ENCODE data around the gene SERPINA3. TPM values are rescaled to one million over a fixed set of nuclear protein-coding genes. Genes with fewer than 3 reads are reported as not detected.

Gene SERPINA3
- total and polyA plus RNA-seq, 8 donors, result 15.1 to 1,820 (median 99.6) TPM

DNA sequence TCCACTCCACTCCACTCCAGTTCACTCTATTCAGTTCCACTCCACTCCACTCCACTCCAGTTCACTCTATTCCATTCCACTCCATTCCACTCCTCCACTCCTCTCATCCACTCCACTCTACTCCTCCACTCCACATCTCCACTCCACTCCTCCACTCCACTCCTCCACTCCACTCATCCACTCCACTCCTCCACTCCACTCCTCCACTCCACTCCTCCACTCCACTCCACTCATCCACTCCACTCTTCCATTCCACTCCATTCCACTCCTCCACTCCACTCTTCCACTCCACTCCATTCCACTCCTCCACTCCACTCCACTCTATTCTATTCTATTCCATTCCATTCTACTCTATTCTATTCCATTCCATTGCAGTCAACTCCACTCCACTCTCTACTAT lies 21.1 kb upstream of the SERPINA3 start:
- H3K4me3 ChIP-seq, result no peak overlapping the region
- H3K27ac ChIP-seq, result no peak overlapping the region
- H3K9me3 ChIP-seq, result no peaks in the 10 kb centered on the region
- intact Hi-C loops (cut with DNase I; ENCODE audit: low total_unique reads), result no loop called here
- H3K27me3 ChIP-seq, result no peaks in the 10 kb centered on the region
- no peaks in the 10 kb centered on the region for H3K4me1 ChIP-seq
- TF ChIP-seq, protein P1, sequence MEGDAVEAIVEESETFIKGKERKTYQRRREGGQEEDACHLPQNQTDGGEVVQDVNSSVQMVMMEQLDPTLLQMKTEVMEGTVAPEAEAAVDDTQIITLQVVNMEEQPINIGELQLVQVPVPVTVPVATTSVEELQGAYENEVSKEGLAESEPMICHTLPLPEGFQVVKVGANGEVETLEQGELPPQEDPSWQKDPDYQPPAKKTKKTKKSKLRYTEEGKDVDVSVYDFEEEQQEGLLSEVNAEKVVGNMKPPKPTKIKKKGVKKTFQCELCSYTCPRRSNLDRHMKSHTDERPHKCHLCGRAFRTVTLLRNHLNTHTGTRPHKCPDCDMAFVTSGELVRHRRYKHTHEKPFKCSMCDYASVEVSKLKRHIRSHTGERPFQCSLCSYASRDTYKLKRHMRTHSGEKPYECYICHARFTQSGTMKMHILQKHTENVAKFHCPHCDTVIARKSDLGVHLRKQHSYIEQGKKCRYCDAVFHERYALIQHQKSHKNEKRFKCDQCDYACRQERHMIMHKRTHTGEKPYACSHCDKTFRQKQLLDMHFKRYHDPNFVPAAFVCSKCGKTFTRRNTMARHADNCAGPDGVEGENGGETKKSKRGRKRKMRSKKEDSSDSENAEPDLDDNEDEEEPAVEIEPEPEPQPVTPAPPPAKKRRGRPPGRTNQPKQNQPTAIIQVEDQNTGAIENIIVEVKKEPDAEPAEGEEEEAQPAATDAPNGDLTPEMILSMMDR (IDR thresholded peaks at IDR 0.05), result no peak
- no peak for TF ChIP-seq POLR2AphosphoS5 (IDR thresholded peaks at IDR 0.05)
- TF ChIP-seq POLR2A (IDR thresholded peaks at IDR 0.05), result no peak
- no peak for TF ChIP-seq EP300 (IDR thresholded peaks at IDR 0.05)
- H3K36me3 ChIP-seq, result no peaks in the 10 kb centered on the region
- DNase-seq, result no peak

DNA sequence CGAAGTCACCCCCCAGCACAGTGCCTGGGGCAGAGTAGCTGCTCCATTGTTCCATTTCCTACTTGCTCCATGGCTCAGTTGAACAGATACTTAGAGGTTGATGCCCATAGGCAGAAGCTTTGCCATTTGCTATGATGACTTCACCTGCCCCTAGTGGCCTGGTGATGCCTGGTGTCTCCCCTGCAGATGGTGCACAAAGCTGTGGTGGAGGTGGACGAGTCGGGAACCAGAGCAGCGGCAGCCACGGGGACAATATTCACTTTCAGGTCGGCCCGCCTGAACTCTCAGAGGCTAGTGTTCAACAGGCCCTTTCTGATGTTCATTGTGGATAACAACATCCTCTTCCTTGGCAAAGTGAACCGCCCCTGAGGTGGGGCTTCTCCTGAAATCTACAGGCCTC lies 20.3 kb upstream of the SERPINA3 start:
- no peaks in the 10 kb centered on the region for H3K36me3 ChIP-seq
- H3K27me3 ChIP-seq, result no peaks in the 10 kb centered on the region
- H3K4me1 ChIP-seq, result no peaks in the 10 kb centered on the region
- DNase-seq, result no peak
- 76 to 95% (median 93%) methylated on average over 2 to 8 of the region's 8 CpGs for WGBS, 5 donors
- H3K9me3 ChIP-seq, result no peaks in the 10 kb centered on the region
- intact Hi-C loops (cut with DNase I; ENCODE audit: low total_unique reads), result no loop called here
- no peak overlapping the region for H3K4me3 ChIP-seq
- H3K27ac ChIP-seq, result no peak overlapping the region
- no peak for TF ChIP-seq POLR2A (IDR thresholded peaks at IDR 0.05)
- no peak for TF ChIP-seq POLR2AphosphoS5 (IDR thresholded peaks at IDR 0.05)
- TF ChIP-seq, protein P1 (IDR thresholded peaks at IDR 0.05), result no peak
- no peak for TF ChIP-seq EP300 (IDR thresholded peaks at IDR 0.05)

- Histone ChIP-seq H3K27me3 (no peaks in the 10 kb centered on the region), H3K27ac (no peak overlapping the region), H3K4me1 (no peaks in the 10 kb centered on the region), H3K9me3 (no peaks in the 10 kb centered on the region), H3K4me3 (no peak overlapping the region), H3K36me3 (no peaks in the 10 kb centered on the region)
- intact Hi-C loops (cut with DNase I; ENCODE audit: low total_unique reads), result no loop called here
- no peak for DNase-seq
- TF ChIP-seq POLR2A (IDR thresholded peaks at IDR 0.05) (no peak), EP300 (IDR thresholded peaks at IDR 0.05) (no peak), POLR2AphosphoS5 (IDR thresholded peaks at IDR 0.05) (no peak)
- TF ChIP-seq, protein P1 (IDR thresholded peaks at IDR 0.05), result no peak
Observed at GRCh38 chr14:94592457-94592856, 19.7 kb upstream of the SERPINA3 start.

- Histone ChIP-seq H3K4me1 (peaks cover 0 to 4% (median under 1%) of the 10 kb centered on the region in 4 donors), H3K4me3 (no peak overlapping the region), H3K27me3 (no peaks in the 10 kb centered on the region), H3K36me3 (no peaks in the 10 kb centered on the region), H3K27ac (no peak overlapping the region), H3K9me3 (no peaks in the 10 kb centered on the region)
- WGBS, 5 donors, result 61 to 91% (median 86%) methylated on average over 3 of the region's 3 CpGs
- DNase-seq, result no peak
- TF ChIP-seq, protein P1 (IDR thresholded peaks at IDR 0.05), result no peak
- TF ChIP-seq POLR2AphosphoS5 (IDR thresholded peaks at IDR 0.05), result no peak
- no peak for TF ChIP-seq POLR2A (IDR thresholded peaks at IDR 0.05)
- no peak for TF ChIP-seq EP300 (IDR thresholded peaks at IDR 0.05)
- intact Hi-C loops (cut with DNase I; ENCODE audit: low total_unique reads), result no loop called here
Observed at GRCh38 chr14:94593376-94593748, 18.8 kb upstream of the SERPINA3 start.
